Measurements from ENCODE around the gene SUMO2.
A peak's percentile ranks its signal among the peaks of the same experiment; 100 is the strongest.

SUMO2 gene

DNA sequence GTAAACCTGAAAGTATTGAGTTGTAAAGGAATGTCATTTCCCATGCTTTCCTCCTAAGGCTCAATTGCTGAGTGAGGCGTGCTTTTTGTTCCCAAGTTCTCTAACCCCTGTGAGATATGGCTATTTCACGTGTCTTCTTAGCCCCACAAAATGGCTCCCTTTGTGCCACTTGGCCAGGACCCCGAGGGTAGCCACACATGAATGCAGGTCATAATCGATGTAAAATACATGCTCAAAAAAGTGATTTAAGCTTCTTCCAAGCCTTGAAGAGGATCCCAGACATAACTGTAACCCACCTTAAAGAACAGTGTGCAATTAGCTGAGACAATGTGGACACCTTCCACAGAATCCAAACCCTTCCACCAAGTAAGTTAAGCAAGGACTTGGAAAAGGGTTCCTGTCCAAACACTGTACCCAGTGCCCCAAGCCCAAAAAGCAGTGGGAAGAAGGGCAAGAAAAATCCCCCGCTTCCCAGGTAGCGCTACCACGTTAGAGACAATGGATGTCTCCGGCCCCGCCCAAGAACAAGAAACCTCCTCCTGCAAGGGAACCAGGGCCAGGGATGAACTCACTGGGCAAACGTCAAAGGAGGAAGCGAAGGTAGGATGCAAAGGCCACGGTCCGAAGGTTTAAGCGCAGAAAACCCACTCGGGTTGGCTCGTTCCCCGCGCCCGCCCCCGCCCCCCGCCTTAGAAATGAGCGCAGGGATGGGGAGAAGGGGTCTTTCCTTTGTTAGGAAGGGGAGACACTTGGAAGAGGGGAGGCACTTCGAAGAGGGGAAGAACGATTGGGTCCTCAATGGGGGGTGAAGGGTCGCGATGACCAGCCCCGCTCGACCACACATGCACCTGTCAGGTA, 29.6 kb downstream of the SUMO2 start:
- CTCF ChIA-PET = no interaction called here
- POLR2A ChIA-PET = interaction anchor here (0.5 kb wide), 2 partner anchors 20 to 112 kb away, joined by 3 read pairs; no protein-coding TSS in a partner anchor
- TF ChIP-seq, protein P1, sequence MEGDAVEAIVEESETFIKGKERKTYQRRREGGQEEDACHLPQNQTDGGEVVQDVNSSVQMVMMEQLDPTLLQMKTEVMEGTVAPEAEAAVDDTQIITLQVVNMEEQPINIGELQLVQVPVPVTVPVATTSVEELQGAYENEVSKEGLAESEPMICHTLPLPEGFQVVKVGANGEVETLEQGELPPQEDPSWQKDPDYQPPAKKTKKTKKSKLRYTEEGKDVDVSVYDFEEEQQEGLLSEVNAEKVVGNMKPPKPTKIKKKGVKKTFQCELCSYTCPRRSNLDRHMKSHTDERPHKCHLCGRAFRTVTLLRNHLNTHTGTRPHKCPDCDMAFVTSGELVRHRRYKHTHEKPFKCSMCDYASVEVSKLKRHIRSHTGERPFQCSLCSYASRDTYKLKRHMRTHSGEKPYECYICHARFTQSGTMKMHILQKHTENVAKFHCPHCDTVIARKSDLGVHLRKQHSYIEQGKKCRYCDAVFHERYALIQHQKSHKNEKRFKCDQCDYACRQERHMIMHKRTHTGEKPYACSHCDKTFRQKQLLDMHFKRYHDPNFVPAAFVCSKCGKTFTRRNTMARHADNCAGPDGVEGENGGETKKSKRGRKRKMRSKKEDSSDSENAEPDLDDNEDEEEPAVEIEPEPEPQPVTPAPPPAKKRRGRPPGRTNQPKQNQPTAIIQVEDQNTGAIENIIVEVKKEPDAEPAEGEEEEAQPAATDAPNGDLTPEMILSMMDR (IDR thresholded peaks at IDR 0.05; ENCODE audit: control extremely low read depth, extremely low read depth, low read depth, missing control alignments) = no peak
- peak; percentile 54 for DNase-seq (ENCODE audit: extremely low spot score)

DNA sequence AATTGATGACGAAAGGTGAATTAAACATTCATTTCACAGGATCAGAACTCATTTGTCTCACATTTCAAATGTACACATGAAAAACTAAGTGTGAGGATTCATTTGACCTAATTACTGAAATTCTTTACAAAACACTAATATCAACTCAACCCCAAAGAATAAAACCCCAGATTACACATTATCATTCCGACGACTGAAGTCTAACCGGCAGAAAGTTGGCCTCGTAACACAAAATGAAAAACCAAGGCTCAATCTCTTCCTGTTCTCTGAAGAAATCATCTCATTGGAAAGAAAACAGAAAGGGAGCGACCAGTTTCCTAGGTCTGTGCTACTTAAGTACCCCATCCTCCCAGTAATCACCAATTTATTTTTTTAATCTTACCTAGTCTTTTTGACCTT, 30.2 kb downstream of the SUMO2 start:
- no peak for DNase-seq (ENCODE audit: extremely low spot score)
- CTCF ChIA-PET = no interaction called here
- TF ChIP-seq, protein P1 (IDR thresholded peaks at IDR 0.05; ENCODE audit: control extremely low read depth, extremely low read depth, low read depth, missing control alignments) = no peak
- POLR2A ChIA-PET = no interaction called here

DNA sequence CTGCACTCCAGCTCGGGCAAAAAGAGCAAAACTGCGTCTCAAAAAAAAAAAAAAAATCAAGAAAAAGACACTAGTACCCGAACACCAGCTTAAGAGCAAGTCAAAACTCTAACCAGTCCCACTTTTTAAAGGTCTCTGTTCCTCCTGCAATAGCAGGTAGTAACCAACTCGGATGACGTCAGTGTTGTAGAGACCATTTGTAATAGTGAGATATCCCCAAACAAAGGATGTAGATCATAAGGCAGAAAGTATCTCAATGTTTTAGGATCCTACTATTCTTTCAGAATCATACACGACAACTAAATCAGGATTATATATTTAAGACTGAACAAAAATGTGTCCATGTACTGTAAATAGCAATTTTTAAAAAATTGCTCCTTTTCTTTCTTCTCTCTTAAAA, 30.8 kb downstream of the SUMO2 start:
- POLR2A ChIA-PET = interaction anchor here (0.9 to 1.0 kb wide), 2 partner anchors 139 to 191 kb away, joined by 4 read pairs; partner anchors contain the start of gene MRPL58
- TF ChIP-seq, protein P1 (IDR thresholded peaks at IDR 0.05; ENCODE audit: control extremely low read depth, extremely low read depth, low read depth, missing control alignments) = no peak
- no peak for DNase-seq (ENCODE audit: extremely low spot score)
- CTCF ChIA-PET = interaction anchor here (1.6 to 1.8 kb wide), 2 partner anchors 20 to 36 kb away, joined by 4 to 5 read pairs; no protein-coding TSS in a partner anchor

DNA sequence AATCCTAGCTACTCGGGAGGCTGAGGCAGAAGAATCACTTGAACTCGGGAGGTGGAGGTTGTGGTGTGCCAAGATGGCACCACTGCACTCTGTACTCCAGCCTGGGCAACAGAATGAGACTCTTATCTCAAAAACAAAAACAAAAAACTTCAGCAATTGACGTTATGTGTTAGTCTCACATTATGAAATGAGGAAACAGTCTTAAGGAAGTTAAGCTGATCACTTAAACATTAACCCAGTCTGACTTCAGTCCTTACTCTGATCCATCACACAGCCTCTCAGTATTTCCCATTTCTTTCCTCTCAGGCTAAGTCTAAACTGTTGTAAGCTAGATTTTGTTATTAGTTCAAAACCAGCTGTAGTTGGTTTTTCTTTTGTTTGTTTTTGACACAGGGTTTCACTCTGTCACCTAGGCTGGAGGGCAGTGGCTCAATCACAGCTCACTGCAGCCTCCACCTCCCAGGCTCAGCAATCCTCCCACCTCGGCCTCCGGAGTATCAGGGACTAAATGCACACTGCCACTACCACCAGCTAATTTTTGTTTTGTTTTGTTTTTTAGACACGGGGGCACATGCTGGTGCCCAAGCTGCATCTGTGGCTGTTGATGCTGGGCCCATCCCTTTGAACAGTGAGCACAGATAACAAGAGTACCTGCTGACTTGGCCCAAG, 34.7 kb downstream of the SUMO2 start:
- DNase-seq (ENCODE audit: extremely low spot score) = no peak
- TF ChIP-seq, protein P1 (IDR thresholded peaks at IDR 0.05; ENCODE audit: control extremely low read depth, extremely low read depth, low read depth, missing control alignments) = no peak
- CTCF ChIA-PET = interaction anchor here (0.9 to 3.4 kb wide), 7 partner anchors 11 to 232 kb away, joined by 3 to 18 read pairs (median 4); partner anchors contain the start of gene NT5C
- POLR2A ChIA-PET = no interaction called here

DNA sequence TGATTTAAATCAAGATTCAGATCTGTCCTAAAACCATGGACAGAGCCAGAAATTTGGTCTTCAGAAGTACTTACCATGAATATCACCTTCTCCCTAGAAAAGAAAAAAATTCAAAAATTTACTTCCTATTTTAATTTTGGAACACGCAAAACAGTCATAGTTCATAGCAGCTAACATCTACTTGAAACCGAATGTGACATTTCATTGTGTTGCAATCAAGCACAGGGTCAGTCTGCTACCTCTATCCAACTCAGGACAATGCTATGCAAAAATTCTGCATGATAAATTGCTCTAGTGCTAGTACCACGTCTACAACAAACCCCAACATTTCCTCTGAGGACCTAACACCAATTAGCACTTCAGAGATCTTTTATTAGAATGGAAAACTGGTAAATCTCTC, 36.2 kb downstream of the SUMO2 start:
- CTCF ChIA-PET = interaction anchor here (1.3 to 2.4 kb wide), 2 partner anchors 15 to 26 kb away, joined by 5 to 12 read pairs; partner anchors contain the start of gene NT5C
- POLR2A ChIA-PET = no interaction called here
- no peak for DNase-seq (ENCODE audit: extremely low spot score)
- TF ChIP-seq, protein P1 (IDR thresholded peaks at IDR 0.05; ENCODE audit: control extremely low read depth, extremely low read depth, low read depth, missing control alignments) = no peak

DNA sequence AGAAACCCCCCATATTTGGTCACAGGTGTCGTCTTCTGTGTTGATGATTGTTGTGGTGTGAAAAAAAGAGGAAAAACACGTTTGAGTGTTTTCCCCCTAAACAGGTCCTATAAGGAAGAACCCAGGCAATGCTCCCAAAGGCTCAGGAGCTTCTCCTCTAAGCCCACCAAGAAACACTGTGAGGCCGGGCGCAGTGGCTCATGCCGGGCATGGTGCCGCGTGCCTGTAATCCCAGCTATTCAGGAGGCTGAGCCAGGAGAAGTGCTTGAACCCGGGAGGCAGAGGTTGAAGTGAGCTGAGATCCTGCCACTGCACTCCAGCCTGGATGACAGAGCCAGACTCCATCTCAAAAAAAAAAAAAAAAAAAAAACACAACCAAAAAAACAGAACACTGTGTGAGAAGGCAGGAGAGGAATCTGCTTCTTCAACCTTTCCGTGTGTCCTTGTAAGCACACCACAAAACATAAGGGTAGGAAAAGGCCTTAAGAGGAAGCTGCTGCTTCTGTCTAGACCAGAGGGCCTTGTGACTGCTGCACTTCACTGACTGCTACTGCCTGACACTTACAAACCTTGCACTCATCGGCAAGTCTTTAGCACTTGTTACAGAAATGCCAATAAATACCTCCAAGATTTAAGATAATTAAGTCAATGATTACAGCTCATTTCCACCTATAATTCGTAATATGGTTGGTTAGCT, 37.8 kb downstream of the SUMO2 start:
- DNase-seq (ENCODE audit: extremely low spot score) = no peak
- CTCF ChIA-PET = interaction anchor here (0.8 to 3.2 kb wide), 12 partner anchors 13 to 126 kb away, joined by 3 to 23 read pairs (median 3); partner anchors contain the start of genes MIF4GD and NT5C
- POLR2A ChIA-PET = interaction anchor here (0.6 to 2.9 kb wide), 4 partner anchors 9 to 519 kb away, joined by 5 to 20 read pairs (median 7); partner anchors contain the start of gene JPT1
- TF ChIP-seq, protein P1 (IDR thresholded peaks at IDR 0.05; ENCODE audit: control extremely low read depth, extremely low read depth, low read depth, missing control alignments) = no peak

Measured in GM10248 (cell line).